ENCODE results near the gene ELMOD3.

Gene ELMOD3

DNA sequence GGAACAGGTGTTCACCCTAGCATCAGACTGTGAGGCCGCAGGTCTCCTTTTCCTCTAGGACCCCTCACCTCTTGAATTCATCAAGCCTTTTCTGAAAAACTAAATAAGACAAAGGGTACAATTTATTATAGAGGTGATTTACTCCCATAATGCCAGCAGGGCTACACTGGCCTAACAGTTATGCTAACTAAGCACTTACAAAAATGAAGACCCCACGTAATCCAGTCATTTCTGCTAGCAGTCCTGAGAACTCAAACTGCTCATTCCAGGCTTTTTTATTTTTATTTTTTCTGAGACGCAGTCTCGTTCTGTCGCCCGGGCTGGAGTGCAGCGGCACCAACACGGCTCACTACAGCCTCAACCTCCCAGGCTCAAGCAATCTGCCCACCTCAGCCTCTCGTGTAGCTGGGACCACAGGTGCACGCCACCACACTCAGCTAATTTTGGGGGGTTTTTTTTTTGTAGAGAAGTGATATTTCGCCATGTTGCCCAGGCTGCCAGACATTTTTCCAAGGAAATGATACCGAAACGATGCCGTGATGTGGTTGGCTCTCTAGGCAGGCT is 41.4 kb downstream of the ELMOD3 start:
- DNase-seq = no peak
- Histone ChIP-seq H3K4me3 (ENCODE audit: low read depth, low read length) (no peak overlapping the region), H3K36me3 (no peaks in the 10 kb centered on the region; the same call in 1 of the 2 replicates), H3K27ac (no peak overlapping the region), H3K9me3 (ENCODE audit: severe bottlenecking) (no peaks in the 10 kb centered on the region), H3K27me3 (ENCODE audit: insufficient read depth, low read depth, severe bottlenecking) (no peaks in the 10 kb centered on the region)
- TF ChIP-seq, protein P1, sequence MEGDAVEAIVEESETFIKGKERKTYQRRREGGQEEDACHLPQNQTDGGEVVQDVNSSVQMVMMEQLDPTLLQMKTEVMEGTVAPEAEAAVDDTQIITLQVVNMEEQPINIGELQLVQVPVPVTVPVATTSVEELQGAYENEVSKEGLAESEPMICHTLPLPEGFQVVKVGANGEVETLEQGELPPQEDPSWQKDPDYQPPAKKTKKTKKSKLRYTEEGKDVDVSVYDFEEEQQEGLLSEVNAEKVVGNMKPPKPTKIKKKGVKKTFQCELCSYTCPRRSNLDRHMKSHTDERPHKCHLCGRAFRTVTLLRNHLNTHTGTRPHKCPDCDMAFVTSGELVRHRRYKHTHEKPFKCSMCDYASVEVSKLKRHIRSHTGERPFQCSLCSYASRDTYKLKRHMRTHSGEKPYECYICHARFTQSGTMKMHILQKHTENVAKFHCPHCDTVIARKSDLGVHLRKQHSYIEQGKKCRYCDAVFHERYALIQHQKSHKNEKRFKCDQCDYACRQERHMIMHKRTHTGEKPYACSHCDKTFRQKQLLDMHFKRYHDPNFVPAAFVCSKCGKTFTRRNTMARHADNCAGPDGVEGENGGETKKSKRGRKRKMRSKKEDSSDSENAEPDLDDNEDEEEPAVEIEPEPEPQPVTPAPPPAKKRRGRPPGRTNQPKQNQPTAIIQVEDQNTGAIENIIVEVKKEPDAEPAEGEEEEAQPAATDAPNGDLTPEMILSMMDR (IDR thresholded peaks at IDR 0.05; ENCODE audit: low read depth, low read length) = no peak

DNA sequence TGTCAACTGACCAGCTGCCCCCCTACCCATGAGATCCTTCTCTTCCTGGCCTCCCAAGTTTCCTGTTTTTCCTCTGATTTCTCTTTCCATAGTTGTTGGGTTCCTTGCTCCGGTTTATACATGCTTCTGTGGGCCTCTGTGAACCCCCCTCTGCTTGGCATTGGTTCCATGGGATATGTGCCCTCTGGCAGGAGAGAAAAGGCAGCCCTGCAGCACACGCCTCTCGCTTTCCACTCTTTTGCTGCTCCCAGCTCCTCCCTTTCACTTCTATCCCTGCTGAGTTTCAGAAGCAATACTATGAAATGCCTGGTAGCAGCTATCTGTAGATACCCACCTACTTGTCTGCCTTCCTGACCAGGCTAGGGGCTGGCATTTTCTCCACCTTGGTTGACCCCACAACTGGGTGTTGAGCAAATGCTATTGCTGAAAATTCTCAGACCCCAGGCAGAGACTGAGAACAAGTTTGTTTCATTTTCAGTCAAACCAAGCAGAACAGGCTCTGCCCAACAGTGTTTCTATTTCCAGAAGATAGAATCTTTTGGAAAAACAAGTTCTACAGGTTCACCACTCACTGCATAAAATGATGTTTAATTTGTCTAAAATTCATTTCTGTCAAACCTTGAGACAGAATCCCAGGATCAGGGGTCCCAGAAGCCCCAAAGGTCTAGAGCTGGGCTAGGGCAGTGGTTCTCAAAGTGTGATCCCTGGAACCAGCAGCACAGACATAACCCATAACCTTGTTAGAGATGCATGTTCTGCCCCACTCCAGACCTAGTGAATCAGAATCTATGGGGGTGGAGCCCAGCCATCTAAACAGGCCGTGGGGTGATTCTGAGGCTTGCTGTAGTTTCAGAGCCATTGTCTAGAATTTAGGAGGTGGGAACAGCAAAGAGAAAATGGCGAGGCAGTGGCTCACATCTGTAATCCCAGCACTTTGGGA is 42.2 kb downstream of the ELMOD3 start:
- Histone ChIP-seq H3K4me3 (ENCODE audit: low read depth, low read length) (no peak overlapping the region), H3K27ac (no peak overlapping the region), H3K9me3 (ENCODE audit: severe bottlenecking) (no peaks in the 10 kb centered on the region), H3K27me3 (ENCODE audit: insufficient read depth, low read depth, severe bottlenecking) (no peaks in the 10 kb centered on the region), H3K36me3 (no peaks in the 10 kb centered on the region)
- TF ChIP-seq, protein P1 (IDR thresholded peaks at IDR 0.05; ENCODE audit: low read depth, low read length) = no peak
- DNase-seq = no peak

DNA sequence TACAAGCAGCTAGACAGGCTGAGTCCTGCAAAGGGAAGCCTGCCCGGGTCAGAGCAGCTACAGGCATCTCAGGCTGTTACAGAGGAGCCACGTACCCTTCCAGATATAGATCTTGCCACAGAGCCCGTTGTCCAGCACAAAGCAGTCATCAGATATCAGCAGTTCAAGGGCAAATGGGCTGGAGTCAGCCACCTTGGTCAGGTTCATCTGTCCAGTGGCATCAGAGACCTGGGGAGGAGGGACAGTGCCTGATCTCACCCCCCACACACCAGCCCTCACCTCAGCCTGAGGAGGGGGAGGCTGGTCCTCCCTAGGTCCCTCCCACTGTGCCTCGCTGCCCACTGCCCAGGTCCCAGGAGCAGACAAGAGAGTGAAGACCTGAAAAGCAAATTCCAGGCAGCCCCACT is 43.4 kb downstream of the ELMOD3 start:
- TF ChIP-seq, protein P1 (IDR thresholded peaks at IDR 0.05; ENCODE audit: low read depth, low read length) = no peak
- no peaks in the 10 kb centered on the region for H3K9me3 ChIP-seq (ENCODE audit: severe bottlenecking)
- H3K36me3 ChIP-seq = no peaks in the 10 kb centered on the region
- H3K27me3 ChIP-seq (ENCODE audit: insufficient read depth, low read depth, severe bottlenecking) = no peaks in the 10 kb centered on the region
- DNase-seq = no peak
- no peak overlapping the region for H3K4me3 ChIP-seq (ENCODE audit: low read depth, low read length)
- H3K27ac ChIP-seq = no peak overlapping the region

DNA sequence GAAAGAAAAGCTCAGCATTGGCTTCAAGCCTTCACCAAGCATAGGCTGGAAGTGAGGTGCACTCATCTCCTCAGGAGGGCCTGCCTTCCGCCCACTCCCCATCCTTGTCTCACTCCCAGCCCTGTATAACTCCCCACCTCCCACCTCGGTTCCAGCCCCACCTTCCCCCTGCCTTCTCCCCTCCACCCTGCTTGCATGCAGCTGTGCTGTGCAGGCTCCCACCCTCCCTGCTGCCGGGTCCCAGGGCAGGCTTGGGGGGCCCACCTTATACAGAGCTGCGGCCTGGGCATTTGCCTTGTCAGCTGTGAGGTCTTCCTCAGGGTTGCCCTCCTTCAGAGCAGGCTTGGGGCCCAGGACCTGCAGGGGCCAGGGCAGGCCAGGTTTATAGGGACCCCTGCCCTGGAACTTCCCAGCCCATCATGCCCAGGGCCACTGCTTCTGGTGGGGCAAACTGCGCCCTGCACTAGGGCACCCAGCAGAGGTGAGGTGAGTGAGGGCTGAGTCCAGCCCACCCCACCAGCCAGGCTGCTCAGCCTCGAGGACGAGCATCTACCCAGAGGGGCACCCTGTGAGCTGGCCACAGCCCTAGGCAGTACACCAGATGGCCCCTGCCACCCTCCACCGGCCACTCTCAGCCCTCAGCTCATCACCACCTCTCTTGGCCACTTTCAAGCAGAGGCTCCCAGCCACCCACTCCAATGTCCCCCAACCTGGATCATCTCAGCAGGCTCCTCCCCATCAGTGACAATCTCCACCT is 44.0 kb downstream of the ELMOD3 start:
- Histone ChIP-seq H3K27ac (no peak overlapping the region), H3K36me3 (no peaks in the 10 kb centered on the region), H3K9me3 (ENCODE audit: severe bottlenecking) (peaks cover 4% of the 10 kb centered on the region), H3K4me3 (ENCODE audit: low read depth, low read length) (no peak overlapping the region), H3K27me3 (ENCODE audit: insufficient read depth, low read depth, severe bottlenecking) (no peaks in the 10 kb centered on the region)
- TF ChIP-seq, protein P1 (IDR thresholded peaks at IDR 0.05; ENCODE audit: low read depth, low read length) = no peak
- DNase-seq = no peak

DNA sequence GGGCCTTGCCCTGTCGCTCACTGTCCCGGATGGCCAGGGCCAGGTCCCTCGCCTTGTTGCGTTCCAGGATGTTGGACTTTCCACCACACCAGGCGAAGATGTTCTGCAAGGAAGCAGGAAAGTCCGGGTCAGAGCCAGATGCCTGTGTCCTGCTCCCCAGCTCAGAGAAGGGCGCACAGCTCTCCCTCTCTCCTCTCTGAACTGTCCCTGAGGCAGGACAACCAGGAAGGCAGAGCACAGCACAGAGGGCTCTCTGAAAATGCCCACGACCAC is 44.5 kb downstream of the ELMOD3 start:
- H3K27me3 ChIP-seq (ENCODE audit: insufficient read depth, low read depth, severe bottlenecking) = no peaks in the 10 kb centered on the region
- peaks cover 4% of the 10 kb centered on the region for H3K9me3 ChIP-seq (ENCODE audit: severe bottlenecking)
- H3K36me3 ChIP-seq = no peaks in the 10 kb centered on the region
- TF ChIP-seq, protein P1 (IDR thresholded peaks at IDR 0.05; ENCODE audit: low read depth, low read length) = no peak
- no peak for DNase-seq
- H3K27ac ChIP-seq = no peak overlapping the region
- H3K4me3 ChIP-seq (ENCODE audit: low read depth, low read length) = no peak overlapping the region

Measured in WERI-Rb-1 (cell line).